Astrocyte (in vitro differentiated cells and primary cell): ENCODE results near the gene SMIM41. TPM values are rescaled to one million over a fixed set of nuclear protein-coding genes. Genes with fewer than 3 reads are reported as not detected.

ENCODE experiments used
- DNase-seq: peaks from one replicate; pipeline ENCODE4 v3.0.0-alpha.2; 2010; ENCODE audit warnings: low read depth
- FAIRE-seq: peaks from 2 replicates; lab custom pipeline; 2011; peaks lifted over from hg19 to GRCh38; lab: Jason Lieb, UNC
- H2AFZ ChIP-seq: 2 replicates; pipeline ENCODE4 v1.6.0; 2012; ENCODE audit warnings: low read depth, low read length, inconsistent platforms
- H3K27ac ChIP-seq: 2 replicates; pipeline ENCODE4 v1.5.1; 2011; ENCODE audit warnings: low read depth, low read length, inconsistent platforms
- H3K27me3 ChIP-seq: 2 replicates; pipeline ENCODE4 v1.6.0; 2011; ENCODE audit warnings: low read length, inconsistent platforms; ENCODE audit not compliant: insufficient read depth
- H3K36me3 ChIP-seq: 2 replicates; pipeline ENCODE4 v1.5.1; 2011; ENCODE audit warnings: low read length, inconsistent platforms; ENCODE audit not compliant: insufficient read depth
- H3K4me1 ChIP-seq: 2 replicates; pipeline ENCODE4 v1.5.1; 2011; ENCODE audit warnings: low read length, inconsistent platforms; ENCODE audit not compliant: insufficient read depth
- H3K4me2 ChIP-seq: 2 replicates; pipeline ENCODE4 v1.6.0; 2012; ENCODE audit warnings: low read length, inconsistent platforms
- H3K4me3 ChIP-seq: 2 replicates; pipeline ENCODE4 v1.5.1; 2011; ENCODE audit warnings: low read depth, mild to moderate bottlenecking, low read length, inconsistent platforms; ENCODE audit not compliant: insufficient read depth
- H3K79me2 ChIP-seq: 2 replicates; pipeline ENCODE4 v1.6.0; 2012; ENCODE audit warnings: mild to moderate bottlenecking, low read length, inconsistent platforms; ENCODE audit not compliant: insufficient read depth
- H3K9ac ChIP-seq: 2 replicates; pipeline ENCODE4 v1.6.0; 2012; ENCODE audit warnings: mild to moderate bottlenecking, low read length, inconsistent platforms
- H3K9me3 ChIP-seq: 2 replicates; pipeline ENCODE4 v1.5.1; 2012; ENCODE audit warnings: low read depth, mild to moderate bottlenecking, low read length, inconsistent platforms; ENCODE audit not compliant: insufficient read depth
- H4K20me1 ChIP-seq: 2 replicates; pipeline ENCODE4 v1.6.0; 2012; ENCODE audit warnings: low read length, inconsistent platforms; ENCODE audit not compliant: insufficient read depth
- H3K27ac Mint-ChIP-seq: one replicate; pipeline ENCODE4 v1.8.0; 2021; ENCODE audit warnings: mild to moderate bottlenecking, mixed read lengths; ENCODE audit not compliant: unreplicated experiment
- H3K27me3 Mint-ChIP-seq: one replicate; pipeline ENCODE4 v1.8.0; 2021; ENCODE audit warnings: low read depth, mixed read lengths; ENCODE audit not compliant: unreplicated experiment
- H3K36me3 Mint-ChIP-seq: one replicate; pipeline ENCODE4 v1.8.0; 2021; ENCODE audit warnings: low read depth, mixed read lengths; ENCODE audit not compliant: unreplicated experiment
- H3K4me1 Mint-ChIP-seq: one replicate; pipeline ENCODE4 v1.8.0; 2021; ENCODE audit warnings: low read depth, mixed read lengths; ENCODE audit not compliant: unreplicated experiment
- H3K4me3 Mint-ChIP-seq: one replicate; pipeline ENCODE4 v1.8.0; 2021; ENCODE audit warnings: mild to moderate bottlenecking, moderate library complexity, mixed read lengths; ENCODE audit not compliant: unreplicated experiment
- H3K9me3 Mint-ChIP-seq: one replicate; pipeline ENCODE4 v1.8.0; 2021; ENCODE audit warnings: mild to moderate bottlenecking, mixed read lengths; ENCODE audit not compliant: unreplicated experiment
- EZH2 ChIP-seq: IDR thresholded peaks from 2 replicates; pipeline ENCODE4 v1.6.1; 2012; ENCODE audit warnings: mild to moderate bottlenecking, low read length, inconsistent platforms; ENCODE audit not compliant: insufficient read depth
- total RNA-seq: library from RNA; stranded (reverse); gene quantifications from 2 replicates; pipeline ENCODE4 v1.2.1, GENCODE V29; 2021
- TF ChIP-seq, protein P1 (sequence below): IDR thresholded peaks from 2 replicates; pipeline ENCODE4 v1.5.1; 2011; ENCODE audit warnings: low read depth, mild to moderate bottlenecking, inconsistent platforms, low read length, moderate library complexity; ENCODE audit not compliant: insufficient read depth

The SMIM41 gene
- total RNA-seq, 1 donor from 2014 or later, result 0.18 TPM

GRCh38 chr12:52149651-52150241 lies 70.2 kb downstream of the SMIM41 start:
- FAIRE-seq, result no peak

GRCh38 chr12:52151153-52151836 lies 71.8 kb downstream of the SMIM41 start:
- H4K20me1 ChIP-seq, result no peaks in the 10 kb centered on the region
- no peak for TF ChIP-seq EZH2
- TF ChIP-seq, protein P1, sequence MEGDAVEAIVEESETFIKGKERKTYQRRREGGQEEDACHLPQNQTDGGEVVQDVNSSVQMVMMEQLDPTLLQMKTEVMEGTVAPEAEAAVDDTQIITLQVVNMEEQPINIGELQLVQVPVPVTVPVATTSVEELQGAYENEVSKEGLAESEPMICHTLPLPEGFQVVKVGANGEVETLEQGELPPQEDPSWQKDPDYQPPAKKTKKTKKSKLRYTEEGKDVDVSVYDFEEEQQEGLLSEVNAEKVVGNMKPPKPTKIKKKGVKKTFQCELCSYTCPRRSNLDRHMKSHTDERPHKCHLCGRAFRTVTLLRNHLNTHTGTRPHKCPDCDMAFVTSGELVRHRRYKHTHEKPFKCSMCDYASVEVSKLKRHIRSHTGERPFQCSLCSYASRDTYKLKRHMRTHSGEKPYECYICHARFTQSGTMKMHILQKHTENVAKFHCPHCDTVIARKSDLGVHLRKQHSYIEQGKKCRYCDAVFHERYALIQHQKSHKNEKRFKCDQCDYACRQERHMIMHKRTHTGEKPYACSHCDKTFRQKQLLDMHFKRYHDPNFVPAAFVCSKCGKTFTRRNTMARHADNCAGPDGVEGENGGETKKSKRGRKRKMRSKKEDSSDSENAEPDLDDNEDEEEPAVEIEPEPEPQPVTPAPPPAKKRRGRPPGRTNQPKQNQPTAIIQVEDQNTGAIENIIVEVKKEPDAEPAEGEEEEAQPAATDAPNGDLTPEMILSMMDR, result no peak
- Mint-ChIP-seq H3K36me3 (no peaks in the 10 kb centered on the region), H3K4me1 (peaks cover 29% of the 10 kb centered on the region), H3K27me3 (no peaks in the 10 kb centered on the region), H3K9me3 (no peaks in the 10 kb centered on the region), H3K4me3 (peak overlapping the region; percentile 62), H3K27ac (peak overlapping the region; percentile 66)
- peaks cover 5% of the 10 kb centered on the region for H3K79me2 ChIP-seq
- H3K4me2 ChIP-seq, result no peak overlapping the region
- no peak overlapping the region for H3K4me3 ChIP-seq
- H3K27me3 ChIP-seq, result no peaks in the 10 kb centered on the region
- H3K36me3 ChIP-seq, result no peaks in the 10 kb centered on the region
- DNase-seq (no peak), FAIRE-seq (no peak)
- peak overlapping the region; percentile 55 for H3K9ac ChIP-seq
- H2AFZ ChIP-seq, result no peak overlapping the region
- H3K27ac ChIP-seq, result no peak overlapping the region
- H3K9me3 ChIP-seq, result no peaks in the 10 kb centered on the region
- peaks cover 48% of the 10 kb centered on the region for H3K4me1 ChIP-seq

More at GRCh38 chr12:52149651-52150241, 70.2 kb downstream of the SMIM41 start:
- Mint-ChIP-seq H3K4me1 (peaks cover 33% of the 10 kb centered on the region), H3K27ac (no peak overlapping the region), H3K36me3 (no peaks in the 10 kb centered on the region), H3K4me3 (no peak overlapping the region), H3K27me3 (no peaks in the 10 kb centered on the region), H3K9me3 (no peaks in the 10 kb centered on the region)
- peaks cover 54% of the 10 kb centered on the region for H3K4me1 ChIP-seq
- H3K36me3 ChIP-seq, result no peaks in the 10 kb centered on the region
- peak overlapping the region; percentile 100 for H3K27ac ChIP-seq
- peak overlapping the region; percentile 4 for H3K4me2 ChIP-seq
- H4K20me1 ChIP-seq, result no peaks in the 10 kb centered on the region
- peak overlapping the region; percentile 83 for H3K9ac ChIP-seq
- H3K9me3 ChIP-seq, result no peaks in the 10 kb centered on the region
- no peak for DNase-seq
- no peaks in the 10 kb centered on the region for H3K27me3 ChIP-seq
- no peak for TF ChIP-seq EZH2
- TF ChIP-seq, protein P1, result no peak
- peak overlapping the region; percentile 64 for H2AFZ ChIP-seq
- no peak overlapping the region for H3K4me3 ChIP-seq
- peaks cover 5% of the 10 kb centered on the region for H3K79me2 ChIP-seq
